ENCODE results near the gene SNX1. TPM values are rescaled to one million over a fixed set of nuclear protein-coding genes. Genes with fewer than 3 reads are reported as not detected.

Gene SNX1
- total RNA-seq, 1 donor = 55.0 TPM

- H3K4me3 ChIP-seq (ENCODE audit: low read depth, low read length) = no peak overlapping the region
- DNase-seq (ENCODE audit: low read depth) = no peak
- TF ChIP-seq CTCF (IDR thresholded peaks at IDR 0.05; ENCODE audit: insufficient read depth, low read length) = no peak
Observed at GRCh38 chr15:64152507-64153387, 57.0 kb downstream of the SNX1 start.

GRCh38 chr15:64153480-64154367 lies 57.9 kb downstream of the SNX1 start:
- peak; percentile 84 for DNase-seq (ENCODE audit: low read depth)
- TF ChIP-seq CTCF (IDR thresholded peaks at IDR 0.05; ENCODE audit: insufficient read depth, low read length) = peak; percentile 99
- no peak overlapping the region for H3K4me3 ChIP-seq (ENCODE audit: low read depth, low read length)

GRCh38 chr15:64155802-64156651 lies 60.2 kb downstream of the SNX1 start:
- DNase-seq (ENCODE audit: low read depth) = no peak
- H3K4me3 ChIP-seq (ENCODE audit: low read depth, low read length) = no peak overlapping the region
- TF ChIP-seq CTCF (IDR thresholded peaks at IDR 0.05; ENCODE audit: insufficient read depth, low read length) = no peak

GRCh38 chr15:64156652-64157331 lies 61.0 kb downstream of the SNX1 start:
- no peak for TF ChIP-seq CTCF (IDR thresholded peaks at IDR 0.05; ENCODE audit: insufficient read depth, low read length)
- H3K4me3 ChIP-seq (ENCODE audit: low read depth, low read length) = no peak overlapping the region
- no peak for DNase-seq (ENCODE audit: low read depth)

- H3K4me3 ChIP-seq (ENCODE audit: low read depth, low read length) = no peak overlapping the region
- no peak for TF ChIP-seq CTCF (IDR thresholded peaks at IDR 0.05; ENCODE audit: insufficient read depth, low read length)
- no peak for DNase-seq (ENCODE audit: low read depth)
Observed at GRCh38 chr15:64157599-64158125, 61.9 kb downstream of the SNX1 start.
